ENCODE data around the gene PQBP1.
A peak's percentile ranks its signal among the peaks of the same experiment; 100 is the strongest.
"Not testable (repeated sequence)": the region's sequence is repeated elsewhere in the genome, so short reads cannot be mapped to it uniquely, and the experiment has no call there.

Gene PQBP1

GRCh38 chrX:48897625-48898306 is at the start of gene PQBP1, which contains the start of gene TIMM17B:
Gene PQBP1, plus strand, starts transcription at chrX:48897930. Its CDS starts 580 bp downstream, at chrX:48898510.
Gene TIMM17B, minus strand, starts transcription at chrX:48897768. Its CDS starts 19 bp downstream, at chrX:48897749.
- DNase-seq: peak; percentile 87

- no peak for DNase-seq
These were observed 48.9 kb upstream of the PQBP1 start for GRCh38 chrX:48848847-48849246.

GRCh38 chrX:48852857-48853256 is 44.9 kb upstream of the PQBP1 start:
- no peak for DNase-seq

- DNase-seq: not testable (repeated sequence)
These were observed 44.2 kb upstream of the PQBP1 start for GRCh38 chrX:48853494-48853893.

GRCh38 chrX:48854121-48854804 is 43.5 kb upstream of the PQBP1 start:
- DNase-seq: not testable (repeated sequence)

- no peak for DNase-seq
These were observed 42.8 kb upstream of the PQBP1 start for GRCh38 chrX:48854898-48855297.

GRCh38 chrX:48864210-48864609 is 33.5 kb upstream of the PQBP1 start:
- no peak for DNase-seq

- not testable (repeated sequence) for DNase-seq
These were observed 25.7 kb upstream of the PQBP1 start for GRCh38 chrX:48872017-48872416.

- DNase-seq: not testable (repeated sequence)
These were observed 20.8 kb upstream of the PQBP1 start for GRCh38 chrX:48876944-48877343.

GRCh38 chrX:48883729-48884128 is 14.0 kb upstream of the PQBP1 start:
- no peak for DNase-seq

- not testable (repeated sequence) for DNase-seq
These were observed 11.1 kb upstream of the PQBP1 start for GRCh38 chrX:48886586-48886985.

GRCh38 chrX:48890296-48890925 is 7.3 kb upstream of the PQBP1 start:
- peak; percentile 10 for DNase-seq

GRCh38 chrX:48890934-48891401 is 6.8 kb upstream of the PQBP1 start:
- DNase-seq: peak; percentile 8

- DNase-seq: peak; percentile 76
These were observed 6.1 kb upstream of the PQBP1 start for GRCh38 chrX:48891402-48892288.

GRCh38 chrX:48892896-48893295 is 4.8 kb upstream of the PQBP1 start:
- DNase-seq: no peak

- DNase-seq: no peak
These were observed 4.0 kb upstream of the PQBP1 start for GRCh38 chrX:48893556-48894348.

- DNase-seq: no peak
These were observed 2.8 kb upstream of the PQBP1 start for GRCh38 chrX:48894891-48895290.

GRCh38 chrX:48896611-48897011 is 1.1 kb upstream of the PQBP1 start:
- no peak for DNase-seq

GRCh38 chrX:48897157-48897624 is 539 bp upstream of the PQBP1 start:
- DNase-seq: peak; percentile 73

GRCh38 chrX:48899078-48899410 is 1.3 kb downstream of the PQBP1 start:
- no peak for DNase-seq

- DNase-seq: no peak
These were observed 3.3 kb downstream of the PQBP1 start for GRCh38 chrX:48901069-48901468.

- no peak for DNase-seq
These were observed 4.4 kb downstream of the PQBP1 start for GRCh38 chrX:48902135-48902534.

Data from stimulated activated CD4-positive, alpha-beta T cell treated with anti-CD3 and anti-CD28 coated beads, Interleukin-4, amount 100 ng/mL, for 24 hours (primary cell).